OCI-LY1 (cell line): Measurements from ENCODE around the gene WDR62.

Experiments used
- CTCF ChIP-seq: fragments of 200-600 bp; sonication (generic), shearing (Covaris generic); IDR thresholded peaks from 2 replicates; pipeline ENCODE4 v1.5.1; 2017; ENCODE audit warnings: mild to moderate bottlenecking, antibody characterized with exemption, low read length, moderate library complexity, mixed read lengths
- EZH2 ChIP-seq: fragments of 200-600 bp; sonication (generic), shearing (Covaris generic); IDR thresholded peaks from 2 replicates; pipeline ENCODE4 v1.8.0; 2017; ENCODE audit warnings: borderline replicate concordance, mixed run types, mild to moderate bottlenecking, antibody characterized with exemption, low read length, moderate library complexity, mixed read lengths

- TF ChIP-seq EZH2 (no peak), CTCF (peak; percentile 14; the same call in 1 of the 2 replicates)
Measured at GRCh38 chr19:36113894-36114720, 59.4 kb downstream of the WDR62 start.
